Activated T-cell treated with anti-CD3 and anti-CD28 coated beads, Interleukin-2, amount 50 U/mL, for 1 hour (primary cell): ENCODE measurements around the gene VPS13D.
"Not testable (repeated sequence)": the region's sequence is repeated elsewhere in the genome, so short reads cannot be mapped to it uniquely, and the experiment has no call there.

Experiments used
- DNase-seq: peaks from one replicate; pipeline ENCODE4 v3.0.0-alpha.2; 2020

VPS13D gene

GRCh38 chr1:12296016-12296415, 66.2 kb downstream of the VPS13D start:
- no peak for DNase-seq

- DNase-seq = no peak
Observed at GRCh38 chr1:12296623-12297022, 66.8 kb downstream of the VPS13D start.

GRCh38 chr1:12300706-12301105, 70.9 kb downstream of the VPS13D start:
- no peak for DNase-seq

GRCh38 chr1:12301518-12302237, 71.8 kb downstream of the VPS13D start:
- DNase-seq = no peak

- no peak for DNase-seq
Observed at GRCh38 chr1:12302798-12303447, 73.1 kb downstream of the VPS13D start.

GRCh38 chr1:12305377-12305776, 75.5 kb downstream of the VPS13D start:
- DNase-seq = no peak

- no peak for DNase-seq
Observed at GRCh38 chr1:12309783-12310742, 80.2 kb downstream of the VPS13D start.

- no peak for DNase-seq
Observed at GRCh38 chr1:12314333-12314903, 84.6 kb downstream of the VPS13D start.

GRCh38 chr1:12315146-12315545, 85.3 kb downstream of the VPS13D start:
- no peak for DNase-seq

- DNase-seq = no peak
Observed at GRCh38 chr1:12316331-12316730, 86.5 kb downstream of the VPS13D start.

GRCh38 chr1:12320486-12320885, 90.7 kb downstream of the VPS13D start:
- no peak for DNase-seq

- no peak for DNase-seq
Observed at GRCh38 chr1:12324423-12324822, 94.6 kb downstream of the VPS13D start.

- not testable (repeated sequence) for DNase-seq
Observed at GRCh38 chr1:12324973-12325372, 95.1 kb downstream of the VPS13D start.

GRCh38 chr1:12326986-12327385, 97.2 kb downstream of the VPS13D start:
- no peak for DNase-seq

- no peak for DNase-seq
Observed at GRCh38 chr1:12327566-12327965, 97.7 kb downstream of the VPS13D start.

GRCh38 chr1:12333036-12333785, 103.4 kb downstream of the VPS13D start:
- no peak for DNase-seq

GRCh38 chr1:12335815-12336214, 106.0 kb downstream of the VPS13D start:
- no peak for DNase-seq

GRCh38 chr1:12336413-12336812, 106.6 kb downstream of the VPS13D start:
- DNase-seq = no peak

- no peak for DNase-seq
Observed at GRCh38 chr1:12338017-12338416, 108.2 kb downstream of the VPS13D start.

GRCh38 chr1:12338823-12339222, 109.0 kb downstream of the VPS13D start:
- DNase-seq = no peak

GRCh38 chr1:12339396-12339795, 109.6 kb downstream of the VPS13D start:
- no peak for DNase-seq

- no peak for DNase-seq
Observed at GRCh38 chr1:12339811-12340543, 110.1 kb downstream of the VPS13D start.
